Measurements from ENCODE around the gene SPINK6. TPM values are rescaled to one million over a fixed set of nuclear protein-coding genes. Genes with fewer than 3 reads are reported as not detected.

The SPINK6 gene
- total and polyA plus RNA-seq, 9 of the 15 experiments (the other 6 are each of a cell fraction or from before 2014, with no cell fraction given) = not detected

GRCh38 chr5:148229840-148230239 lies 27.0 kb downstream of the SPINK6 start:
- H3K4me3 ChIP-seq = 0 out of 2 replicates have a peak overlapping the region, but pooled peaks have one; percentile 31
- POLR2A ChIA-PET = no interaction called here
- ATAC-seq (peak; percentile 55), FAIRE-seq (no peak), DNase-seq (ENCODE audit: extremely low read depth in 1 of 4, low spot score in 3 of 4) (peak in 1 of 4 experiments; percentile 4)
- H3K4me1 ChIP-seq (replicated peaks in 1 of 2; ENCODE audit: control insufficient read depth in 2 of 2, insufficient read depth in 2 of 2, low read length in 2 of 2) = no peaks in the 10 kb centered on the region
- intact Hi-C loops (cut with micrococcal nuclease) (no loop called here), in situ Hi-C loops (cut with MboI) (no loop called here)
- H2AFZ ChIP-seq (ENCODE audit: low read depth, low read length) = peak overlapping the region; percentile 86
- H3K9me1 ChIP-seq (ENCODE audit: control insufficient read depth, insufficient read depth, low read length) = no peaks in the 10 kb centered on the region
- peak overlapping the region in 1 of 2 experiments; percentile 60; a peak in 2 of 4 replicates for H3K9ac ChIP-seq (ENCODE audit: insufficient read depth in 1 of 2, low read depth in 2 of 2, low read length in 2 of 2)
- CTCF ChIA-PET (ENCODE audit: low intra/inter-chr PET ratio) = no interaction called here
- no peaks in the 10 kb centered on the region; the same call in 2 of the 3 replicates for H3K79me2 ChIP-seq (ENCODE audit: control insufficient read depth, insufficient read depth, low read length)
- no TSS peak for BruUV-seq (replicated peaks)
- H3K27me3 ChIP-seq (ENCODE audit: control insufficient read depth in 2 of 2, insufficient read depth in 2 of 2, low read length in 2 of 2) = no peaks in the 10 kb centered on the region
- TF ChIP-seq TAF1 (IDR thresholded peaks at IDR 0.05; ENCODE audit: control insufficient read depth, extremely low read depth, insufficient read depth, low read length, severe bottlenecking) (no peak), BRD4 (IDR thresholded peaks at IDR 0.05) (no peak), CREB1 (IDR thresholded peaks at IDR 0.05) (no peak), CREB1 (CRISPR knock-in tag; IDR thresholded peaks at IDR 0.05) (no peak), NCOA4 (IDR thresholded peaks at IDR 0.05; ENCODE audit: partially characterized antibody) (no peak), JUN (IDR thresholded peaks at IDR 0.05; ENCODE audit: borderline replicate concordance, low read depth, low read length) (no peak), JUN (CRISPR knock-in tag; IDR thresholded peaks at IDR 0.05; ENCODE audit: borderline replicate concordance) (no peak)
- H3K27ac ChIP-seq (ENCODE audit: extremely low read depth, low read depth, low read length) = peak overlapping the region; percentile 61; the same call in 1 of the 3 replicates
- H3K36me3 ChIP-seq (ENCODE audit: control insufficient read depth, insufficient read depth, low read length) = no peaks in the 10 kb centered on the region
- H3K9me3 ChIP-seq (replicated peaks; ENCODE audit: control insufficient read depth, insufficient read depth, low read depth, low read length) = no peaks in the 10 kb centered on the region
- H3K4me2 ChIP-seq (ENCODE audit: insufficient read depth, low read length) = peak overlapping the region; percentile 69; the same call in 1 of the 2 replicates
- H4K20me1 ChIP-seq (replicated peaks; ENCODE audit: control insufficient read depth, insufficient read depth, low read length) = no peaks in the 10 kb centered on the region

DNA sequence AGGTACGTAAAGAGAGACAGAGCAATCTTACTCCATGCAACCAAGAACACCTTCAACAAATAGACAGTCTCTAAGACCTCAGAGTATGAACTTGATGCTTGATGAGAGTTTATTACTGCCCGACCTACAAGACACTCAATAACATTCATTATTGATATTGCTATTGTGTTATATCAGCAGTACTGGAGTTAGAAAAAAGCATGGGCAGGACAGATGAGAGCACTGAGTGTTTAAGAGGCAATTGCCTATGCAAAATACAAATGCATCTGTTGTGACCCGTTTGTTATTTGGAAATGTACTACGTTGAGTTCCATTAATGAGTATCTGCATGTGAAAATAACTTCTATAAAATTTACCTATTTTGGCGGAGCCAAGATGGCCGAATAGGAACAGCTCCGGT lies 27.4 kb downstream of the SPINK6 start:
- ChIA-PET CTCF (ENCODE audit: low intra/inter-chr PET ratio) (no interaction called here), POLR2A (no interaction called here)
- Histone ChIP-seq H3K4me3 (peak overlapping the region; percentile 31; the same call in 1 of the 2 replicates), H3K9ac (ENCODE audit: insufficient read depth in 1 of 2, low read depth in 2 of 2, low read length in 2 of 2) (peak overlapping the region in 1 of 2 experiments; percentile 60; a peak in 2 of 4 replicates), H3K79me2 (ENCODE audit: control insufficient read depth, insufficient read depth, low read length) (no peaks in the 10 kb centered on the region; the same call in 2 of the 3 replicates), H2AFZ (ENCODE audit: low read depth, low read length) (peak overlapping the region; percentile 86), H3K36me3 (ENCODE audit: control insufficient read depth, insufficient read depth, low read length) (no peaks in the 10 kb centered on the region), H3K9me1 (ENCODE audit: control insufficient read depth, insufficient read depth, low read length) (no peaks in the 10 kb centered on the region), H4K20me1 (replicated peaks; ENCODE audit: control insufficient read depth, insufficient read depth, low read length) (no peaks in the 10 kb centered on the region), H3K4me1 (replicated peaks in 1 of 2; ENCODE audit: control insufficient read depth in 2 of 2, insufficient read depth in 2 of 2, low read length in 2 of 2) (no peaks in the 10 kb centered on the region), H3K4me2 (ENCODE audit: insufficient read depth, low read length) (peak overlapping the region; percentile 69), H3K27ac (ENCODE audit: extremely low read depth, low read depth, low read length) (peak overlapping the region; percentile 61; the same call in 2 of the 3 replicates), H3K27me3 (ENCODE audit: control insufficient read depth in 2 of 2, insufficient read depth in 2 of 2, low read length in 2 of 2) (no peaks in the 10 kb centered on the region), H3K9me3 (replicated peaks; ENCODE audit: control insufficient read depth, insufficient read depth, low read depth, low read length) (no peaks in the 10 kb centered on the region)
- no TSS peak for BruUV-seq (replicated peaks)
- ATAC-seq (peak; percentile 64), DNase-seq (ENCODE audit: extremely low read depth in 1 of 4, low spot score in 3 of 4) (no peak), FAIRE-seq (no peak)
- TF ChIP-seq NFE2L1 (tag; IDR thresholded peaks at IDR 0.05; ENCODE audit: borderline replicate concordance, low read depth) (no peak), ZNF165 (CRISPR knock-in tag; IDR thresholded peaks at IDR 0.05; ENCODE audit: borderline replicate concordance) (no peak)
- intact Hi-C loops (cut with micrococcal nuclease) (no loop called here), in situ Hi-C loops (cut with MboI) (no loop called here)
- 1% methylated on average over 7 of the region's 7 CpGs for WGBS (ENCODE audit: insufficient coverage, low coverage, missing lambda C conversion rate)

All from K562 (cell line).